ENCODE data around the gene PPP1R26.
"Not testable (repeated sequence)": the region's sequence is repeated elsewhere in the genome, so short reads cannot be mapped to it uniquely, and the experiment has no call there.

PPP1R26 gene

DNA sequence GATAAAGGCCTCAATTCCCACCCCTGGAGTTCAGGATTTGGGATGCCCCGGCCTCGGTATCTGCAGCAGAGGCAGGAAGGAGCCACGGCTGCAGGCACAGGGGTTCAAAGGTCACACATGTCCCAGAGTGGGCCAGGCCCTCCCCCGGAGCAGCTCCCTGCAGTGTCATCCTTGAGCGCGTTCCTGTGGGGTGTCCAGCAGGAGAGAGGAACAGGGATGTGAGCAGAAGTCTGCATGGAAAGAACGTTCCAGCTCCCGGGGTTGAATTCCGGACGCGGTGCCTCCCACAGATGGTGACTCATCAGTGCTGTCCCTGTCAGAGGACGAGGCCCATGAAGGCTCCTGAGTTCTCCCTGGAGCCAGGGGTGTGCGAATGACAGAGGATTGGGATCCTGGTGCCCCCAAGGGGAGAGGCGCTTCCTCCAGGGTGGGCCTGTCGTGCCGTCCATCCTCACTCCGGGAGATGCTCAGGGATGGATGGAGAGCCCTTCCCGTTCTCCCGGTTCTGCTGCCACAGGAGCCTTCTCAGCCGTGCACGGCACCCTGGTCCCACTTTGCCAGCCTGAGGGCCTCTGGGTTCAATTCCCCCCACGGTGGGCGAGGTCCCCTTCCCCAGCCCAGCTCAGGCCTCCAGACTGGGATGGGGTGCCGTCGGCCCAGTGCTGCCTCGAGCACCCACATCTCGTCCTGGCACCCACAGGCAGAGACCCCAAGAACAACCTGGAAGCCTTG, 44.7 kb downstream of the PPP1R26 start:
- no peak for DNase-seq

DNA sequence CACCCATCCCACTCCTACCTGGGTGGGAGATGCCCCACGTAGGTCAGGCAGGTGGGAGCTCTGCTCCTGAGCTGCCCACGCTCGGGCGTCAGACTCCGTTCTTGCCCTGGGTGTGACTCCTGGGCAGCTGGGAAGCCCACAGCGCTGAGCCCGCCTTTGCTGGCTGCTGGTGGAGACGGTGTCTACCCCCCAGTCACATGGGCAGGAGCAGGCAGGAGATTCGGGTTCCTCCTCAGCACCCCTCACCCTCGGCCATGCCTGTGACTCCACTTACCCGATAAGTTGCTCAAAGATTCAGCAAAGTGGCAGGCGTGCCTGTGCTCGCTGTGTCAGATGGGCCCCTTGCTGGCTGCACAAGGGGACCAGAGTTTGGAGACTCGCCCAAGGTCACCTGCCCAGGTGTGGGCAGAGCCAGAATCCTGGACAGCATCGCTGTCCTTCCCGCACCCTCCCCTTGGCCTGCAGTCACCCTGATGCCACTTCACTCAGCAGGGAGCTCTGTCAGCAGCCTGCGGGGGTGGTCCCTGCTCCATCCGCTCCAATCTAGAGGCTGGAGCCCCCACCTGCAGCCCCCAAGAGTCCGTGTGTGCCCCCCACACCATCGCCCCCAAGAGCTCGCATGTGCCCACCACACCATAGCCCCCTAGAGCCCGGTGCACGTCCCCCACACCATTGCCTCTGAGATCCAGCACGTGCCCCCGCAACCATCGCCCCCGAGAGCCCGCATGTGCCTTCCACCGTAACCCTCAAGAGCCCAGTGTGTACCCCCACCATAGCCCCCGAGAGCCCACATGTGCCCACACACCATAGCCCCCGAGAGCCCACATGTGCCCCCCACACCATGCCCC, 45.9 kb downstream of the PPP1R26 start:
- no peak for DNase-seq

DNA sequence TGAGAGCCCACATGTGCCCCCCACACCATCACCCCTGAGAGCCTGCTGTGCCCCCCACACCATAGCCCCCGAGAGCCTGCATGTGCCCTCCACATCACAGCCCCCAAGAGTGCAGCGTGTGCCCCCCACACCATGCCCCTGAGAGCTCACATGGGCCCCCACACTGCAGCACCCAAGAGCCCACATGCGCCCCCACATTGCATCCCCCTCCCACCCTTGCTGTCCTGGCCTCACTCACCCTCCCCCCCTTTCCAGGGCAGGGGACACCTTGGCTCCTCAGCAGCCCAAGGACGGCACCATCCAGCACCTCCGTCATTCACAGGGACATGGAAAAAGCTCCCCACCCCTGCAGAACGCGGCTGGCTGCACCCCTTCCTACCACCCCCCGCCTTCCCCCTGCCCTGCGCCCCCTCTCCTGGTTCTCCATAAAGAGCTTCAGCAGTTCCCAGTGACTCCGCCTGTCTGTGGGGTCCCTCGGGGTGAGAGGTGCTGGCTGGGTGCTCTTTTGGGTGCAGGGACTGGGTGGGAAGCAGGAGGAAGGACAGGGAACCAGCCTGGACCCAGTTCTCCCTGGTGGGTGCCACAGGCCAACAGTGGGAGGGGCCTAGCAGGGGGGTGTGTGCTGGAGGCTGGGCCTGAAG, 46.6 kb downstream of the PPP1R26 start:
- no peak for DNase-seq

DNA sequence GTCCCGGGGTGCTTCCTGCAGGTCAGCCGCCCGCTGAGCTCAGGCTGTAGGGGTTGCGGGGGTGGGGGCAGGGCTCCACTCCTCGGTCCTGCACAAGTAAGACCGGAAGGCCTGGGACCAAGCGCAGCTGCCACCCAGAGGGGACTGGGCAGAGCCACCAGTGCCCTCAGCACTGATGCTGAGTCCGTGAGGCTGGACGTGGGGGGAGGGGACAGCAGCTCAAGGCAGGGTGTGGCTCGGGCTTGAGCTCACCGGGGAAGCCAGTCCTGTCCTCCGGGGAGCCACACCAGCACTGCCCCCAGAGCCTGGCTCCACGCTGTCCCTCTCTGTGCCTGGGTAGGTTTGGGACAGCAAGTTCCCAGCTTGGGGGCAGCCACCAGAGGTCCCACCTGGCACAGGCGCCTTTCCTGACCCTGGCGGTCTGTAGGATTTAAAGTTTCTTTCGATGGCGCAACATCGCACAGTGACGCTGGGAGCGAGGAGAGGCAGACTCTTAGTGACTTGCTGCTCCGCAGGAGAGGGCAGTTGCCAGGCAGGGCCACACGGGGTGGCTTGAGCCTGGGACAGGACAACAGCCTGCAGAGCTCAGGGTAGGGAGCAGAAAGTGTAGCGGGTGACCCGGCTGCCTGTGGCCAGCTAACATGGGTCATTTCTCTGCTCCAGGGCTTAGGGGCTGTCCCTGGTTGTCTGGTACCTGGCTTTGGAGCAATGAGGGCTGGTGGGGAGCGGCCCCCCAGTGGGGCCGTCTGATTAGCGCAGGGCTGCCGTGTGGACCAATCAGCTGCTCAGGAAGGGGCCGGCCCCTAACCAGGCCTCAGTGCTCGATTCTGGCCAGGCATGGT, 47.4 kb downstream of the PPP1R26 start:
- no peak for DNase-seq

DNA sequence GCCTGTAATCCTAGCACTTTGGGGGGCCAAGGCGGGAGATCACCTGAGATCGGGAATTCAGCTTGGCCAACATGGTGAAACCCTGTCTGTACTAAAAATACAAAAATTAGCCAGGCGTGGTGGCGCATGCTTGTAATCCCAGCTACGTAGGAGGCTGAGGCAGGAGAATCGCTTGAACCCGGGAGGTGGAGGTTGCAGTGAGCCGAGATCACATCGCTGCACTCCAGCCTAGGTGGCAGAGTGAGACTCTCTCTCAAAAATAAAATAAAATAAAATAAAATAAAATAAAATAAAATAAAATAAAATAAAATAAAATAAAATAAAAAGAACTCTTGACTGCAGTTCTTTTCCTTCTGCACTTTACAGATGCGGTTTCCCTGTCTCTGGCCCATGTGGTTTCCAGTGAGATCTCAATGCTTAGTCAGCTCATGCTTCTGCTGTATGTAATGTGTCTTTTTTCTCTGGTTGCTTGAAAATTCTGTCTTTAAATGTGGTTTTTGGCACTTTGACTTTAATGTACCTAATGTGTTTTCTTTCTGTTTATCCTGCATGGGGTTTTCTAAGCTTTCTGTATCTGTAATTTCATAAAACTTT, 49.4 kb downstream of the PPP1R26 start:
- not testable (repeated sequence) for DNase-seq

DNA sequence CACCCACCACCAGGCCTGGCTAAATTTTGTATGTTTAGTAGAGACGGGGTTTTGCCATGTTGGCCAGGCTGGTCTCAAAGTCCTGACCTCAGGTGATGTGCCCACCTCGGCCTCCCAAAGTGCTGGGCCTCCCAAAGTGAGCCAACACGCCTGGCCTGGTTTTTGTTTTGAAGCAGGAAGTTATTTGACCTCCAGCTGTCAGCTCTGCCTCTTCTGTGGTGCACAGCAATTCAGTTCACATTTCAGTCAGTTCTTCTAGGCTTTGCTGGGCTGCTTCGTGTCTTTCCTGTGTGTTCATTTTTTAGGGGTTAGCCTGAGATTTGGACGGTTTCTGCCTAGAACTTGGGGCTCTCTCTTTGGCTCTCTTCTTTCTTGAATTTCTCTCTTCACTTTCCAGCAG, 50.6 kb downstream of the PPP1R26 start:
- no peak for DNase-seq

DNA sequence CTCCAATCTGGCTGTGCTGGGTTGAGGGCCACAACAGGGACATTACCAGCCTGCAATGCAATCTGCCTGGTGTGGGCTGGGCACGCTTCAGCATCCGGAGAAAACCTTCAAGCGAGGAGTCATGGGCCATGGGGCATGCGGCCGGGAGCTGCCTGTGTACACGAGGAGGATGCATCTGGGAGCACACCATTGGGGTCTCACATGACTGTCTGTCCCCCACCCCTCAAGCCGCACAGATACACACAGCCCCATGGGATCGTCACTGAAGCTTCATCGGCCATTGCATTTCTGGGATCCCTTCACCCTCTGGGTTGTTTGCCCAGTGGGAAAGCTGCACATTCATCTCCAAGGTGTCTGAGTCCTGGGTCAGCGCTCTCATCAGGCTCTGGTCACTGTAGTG, 51.5 kb downstream of the PPP1R26 start:
- no peak for DNase-seq

DNA sequence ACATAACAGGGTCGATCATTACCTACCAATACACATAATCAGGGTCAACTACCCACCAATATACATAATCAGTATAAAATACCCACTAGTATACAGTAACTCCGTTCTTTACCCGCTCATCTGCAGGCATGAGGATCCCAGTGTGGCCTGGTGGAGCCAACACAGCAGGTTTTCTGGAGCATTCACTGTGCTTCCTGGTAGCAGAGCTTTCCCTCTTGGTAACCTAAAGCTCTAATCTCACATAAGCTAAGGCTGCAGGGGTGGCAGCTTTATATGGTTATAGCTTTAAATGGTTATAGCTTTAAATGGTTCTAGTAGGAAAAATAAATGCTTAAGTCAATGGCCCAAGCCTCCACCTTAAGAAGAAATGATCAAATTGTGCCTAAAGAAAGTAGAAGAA, 53.5 kb downstream of the PPP1R26 start:
- DNase-seq, result no peak

DNA sequence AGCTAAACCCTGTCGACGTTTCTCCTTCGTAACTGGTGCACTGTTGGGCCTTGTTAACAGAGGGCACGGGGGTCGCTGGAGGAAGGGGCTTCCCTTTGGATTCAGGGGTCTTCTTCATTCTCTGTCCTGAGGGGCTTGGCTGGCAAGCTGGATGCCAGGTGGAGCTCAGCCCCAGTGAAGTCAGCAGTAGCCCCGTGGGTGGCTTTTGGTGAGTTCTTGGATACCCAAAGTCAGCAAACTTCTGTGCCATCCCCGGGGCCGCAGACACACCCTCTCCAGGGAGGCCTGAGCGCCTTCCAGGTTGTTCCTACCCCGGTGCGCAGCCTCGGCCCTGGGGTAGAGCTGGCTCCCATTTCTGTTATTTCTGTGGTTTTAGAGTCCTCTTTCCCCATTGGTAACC, 54.1 kb downstream of the PPP1R26 start:
- DNase-seq, result no peak

DNA sequence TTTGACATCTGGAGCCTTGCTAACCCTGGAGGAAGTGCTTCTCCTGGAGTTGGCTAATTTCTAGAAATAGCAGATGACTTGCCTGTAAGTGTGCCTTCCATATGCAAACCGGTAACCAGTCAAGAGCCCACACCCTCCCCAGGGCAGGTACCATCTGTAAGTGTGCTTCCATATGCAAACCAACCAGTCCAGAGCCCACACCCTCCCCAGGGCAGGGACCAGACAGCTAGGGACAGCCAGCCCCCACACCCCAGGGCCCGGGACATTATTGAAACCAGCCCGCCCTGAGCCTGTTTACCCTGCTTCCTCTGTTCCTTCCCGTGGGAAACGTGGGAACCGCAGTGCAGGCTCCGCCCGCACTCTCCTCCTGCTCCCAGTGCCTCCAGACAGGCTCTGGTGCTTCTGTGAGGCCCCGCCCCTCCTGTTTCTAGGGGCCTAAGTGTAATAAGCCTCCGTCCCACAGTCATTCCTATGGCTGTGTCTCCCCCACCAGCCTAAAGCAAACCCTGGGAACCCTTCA, 54.7 kb downstream of the PPP1R26 start:
- DNase-seq, result not testable (repeated sequence)

DNA sequence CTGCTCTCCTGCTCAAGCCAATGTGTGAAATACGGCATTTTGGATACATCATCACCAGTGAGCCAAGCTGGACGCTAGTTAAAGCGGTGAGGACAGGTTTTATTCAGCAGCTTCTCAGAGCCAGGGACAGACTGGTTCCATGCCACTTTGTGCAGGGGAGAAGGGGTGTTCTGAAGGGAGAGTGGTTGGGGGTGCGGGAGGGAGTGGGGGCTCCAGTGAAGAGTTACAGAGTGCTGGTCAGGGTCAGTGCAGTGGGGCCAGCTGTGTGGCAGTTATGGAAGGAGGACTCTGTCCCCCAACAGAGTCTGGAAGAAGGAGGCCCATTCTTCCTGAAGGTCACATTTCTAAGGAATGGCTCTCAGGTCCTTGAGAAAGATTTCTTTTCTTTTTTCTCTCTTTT, 55.2 kb downstream of the PPP1R26 start:
- not testable (repeated sequence) for DNase-seq

DNA sequence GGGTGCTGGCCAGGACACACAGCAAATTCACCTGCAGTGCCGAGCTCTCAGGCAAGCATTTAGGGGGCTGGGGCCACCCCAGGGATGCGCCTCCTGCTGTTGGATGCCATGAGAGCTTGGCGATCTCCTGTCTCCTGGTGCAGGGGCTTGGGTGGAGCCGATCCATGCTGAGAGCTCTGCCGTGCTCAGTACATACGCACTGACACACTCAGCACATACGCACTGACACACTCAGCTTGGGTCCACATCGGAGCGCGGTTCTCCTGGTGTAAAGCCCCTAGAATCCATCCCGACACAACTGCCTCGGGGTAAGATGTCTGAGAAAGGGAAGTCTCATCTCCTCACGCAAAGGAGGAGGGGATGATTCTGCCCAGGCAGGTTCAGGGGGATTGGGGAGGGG, 56.0 kb downstream of the PPP1R26 start:
- not testable (repeated sequence) for DNase-seq

DNA sequence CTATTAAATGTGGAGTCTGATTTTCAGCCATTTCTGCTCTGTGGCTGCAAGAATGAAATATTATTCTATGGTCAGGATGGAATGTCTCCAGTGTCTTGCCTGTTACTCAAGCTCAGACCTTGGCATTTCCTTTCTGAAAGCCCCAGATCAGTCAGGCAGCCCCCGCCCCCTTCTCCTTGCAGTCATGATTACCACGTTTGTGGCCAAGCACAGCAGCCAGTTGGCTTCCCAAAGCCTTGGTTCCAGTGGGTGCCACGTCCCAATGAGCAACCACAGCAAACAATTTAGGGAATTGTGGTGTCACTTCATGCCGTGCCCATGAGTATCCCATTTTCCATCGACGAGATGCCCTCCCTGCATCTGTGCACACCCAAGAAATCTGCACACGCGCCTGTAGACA, 56.6 kb downstream of the PPP1R26 start:
- DNase-seq, result no peak

All from suppressor macrophage treated with lipopolysaccharide for 4 hours (primary cell).